HG03108 (cell line): ENCODE data around the gene PPEF1.

Experiments
- ATAC-seq: cut with Tn5 transposase; IDR thresholded peaks from one replicate; pipeline ENCODE4 v1.9.1; 2021; ENCODE audit warnings: moderate library complexity; ENCODE audit not compliant: unreplicated experiment

The PPEF1 gene

DNA sequence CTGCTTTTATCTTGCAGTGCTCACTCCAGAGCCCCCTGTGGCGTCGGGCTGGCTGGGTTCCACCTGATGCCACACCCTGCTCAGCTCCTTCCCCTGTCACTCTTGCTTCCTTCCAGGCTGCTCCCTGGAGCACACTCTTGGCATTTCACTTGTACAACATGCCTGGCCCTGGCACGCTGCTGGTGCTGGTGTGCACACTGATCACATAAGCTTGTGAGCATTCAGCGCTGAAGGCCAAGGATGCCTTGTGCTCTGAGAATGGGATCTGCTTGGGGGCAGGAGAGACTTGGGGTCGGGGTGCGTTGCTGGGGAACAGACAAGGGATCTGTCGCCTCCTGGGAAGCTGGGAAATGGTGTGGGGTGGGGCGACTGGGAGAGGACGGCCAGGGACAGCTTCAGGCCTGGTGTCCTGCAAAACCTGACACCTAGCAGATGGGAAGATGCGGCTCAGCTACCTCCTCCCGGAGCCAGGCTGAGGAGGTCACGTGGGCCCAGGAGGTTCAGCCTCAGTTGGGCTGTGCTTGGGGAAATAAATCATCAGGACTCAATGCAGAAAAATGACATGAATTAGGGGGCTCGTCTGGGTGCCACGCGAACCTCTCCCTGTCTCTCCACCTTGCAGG is 167.9 kb downstream of the PPEF1 start:
- ATAC-seq = no peak

- no peak for ATAC-seq
Observed at GRCh38 chrX:18877469-18877868, 170.0 kb downstream of the PPEF1 start.
